H1 (cell line): Measurements from ENCODE around the gene DVL2.

Source experiments
- ATF3 ChIP-seq: IDR thresholded peaks from 2 replicates; pipeline ENCODE4 v1.6.1; 2011; ENCODE audit warnings: low read depth, mild to moderate bottlenecking, low read length; ENCODE audit not compliant: insufficient read depth
- BCL11A ChIP-seq, 2 experiments: IDR thresholded peaks; one replicate each; pipeline ENCODE4 v1.6.1; 2011; ENCODE audit warnings: low read depth in 2 of 2, low read length in 2 of 2, mild to moderate bottlenecking in 2 of 2
- CTCF ChIP-seq, 3 experiments: IDR thresholded peaks; 1 replicate in 2 of 3; 2 replicates in 1 of 3; pipeline versions ENCODE4 v1.5.1 to v1.6.1; 2011; ENCODE audit warnings: low read length in 3 of 3, mild to moderate bottlenecking in 3 of 3, inconsistent platforms in 2 of 3, low read depth in 1 of 3, moderate library complexity in 1 of 3; ENCODE audit not compliant: insufficient read depth in 1 of 3; ENCODE audit errors: control extremely low read depth in 1 of 3
- E2F6 ChIP-seq: IDR thresholded peaks from 2 replicates; pipeline ENCODE4 v1.6.1; 2012; ENCODE audit warnings: inconsistent platforms
- EZH2 ChIP-seq: fragments of 200-600 bp; sonication (generic); IDR thresholded peaks from 2 replicates; pipeline ENCODE4 v1.7.1; 2012; ENCODE audit warnings: low read depth, mild to moderate bottlenecking, moderate library complexity, low read length, inconsistent platforms; ENCODE audit not compliant: severe bottlenecking
- NRF1 ChIP-seq: IDR thresholded peaks from 2 replicates; pipeline ENCODE4 v1.6.1; 2011; ENCODE audit warnings: mild to moderate bottlenecking, low read depth, low read length, improper control_type of control experiment
- POLR2AphosphoS5 ChIP-seq: IDR thresholded peaks from 2 replicates; pipeline ENCODE4 v1.6.1; 2011; ENCODE audit warnings: low read depth, low read length
- POU5F1 ChIP-seq: IDR thresholded peaks from 2 replicates; pipeline ENCODE4 v1.6.1; 2011; ENCODE audit warnings: low read depth, mild to moderate bottlenecking, low read length, moderate library complexity
- SUZ12 ChIP-seq: fragments of 200-600 bp; sonication (generic); IDR thresholded peaks from 2 replicates; pipeline ENCODE4 v1.6.1; 2012; ENCODE audit warnings: mild to moderate bottlenecking, inconsistent platforms, low read length, moderate library complexity, mixed read lengths
- TAF1 ChIP-seq: IDR thresholded peaks from 2 replicates; pipeline ENCODE4 v1.6.1; 2011; ENCODE audit warnings: mild to moderate bottlenecking, low read depth, low read length
- USF2 ChIP-seq: IDR thresholded peaks from 2 replicates; pipeline ENCODE4 v1.6.1; 2011; ENCODE audit warnings: low read length, improper control_type of control experiment

- TF ChIP-seq NRF1: no peak
- TF ChIP-seq POLR2AphosphoS5: no peak
- TF ChIP-seq CTCF (IDR thresholded peaks at IDR 0.05; ENCODE audit: control extremely low read depth in 1 of 3, insufficient read depth in 1 of 3, low read depth in 1 of 3, low read length in 3 of 3): no peak
- TF ChIP-seq BCL11A (IDR thresholded peaks at IDR 0.05; ENCODE audit: low read depth in 2 of 2, low read length in 2 of 2): no peak
- no peak for TF ChIP-seq USF2
- TF ChIP-seq TAF1: no peak
- TF ChIP-seq E2F6: no peak
- no peak for TF ChIP-seq ATF3
- TF ChIP-seq SUZ12: no peak
- TF ChIP-seq EZH2: no peak
- TF ChIP-seq POU5F1: no peak
Measured at GRCh38 chr17:7176107-7176840, 58.0 kb downstream of the DVL2 start.
